ENCODE data around the gene CFHR1. TPM values are rescaled to one million over a fixed set of nuclear protein-coding genes. Genes with fewer than 3 reads are reported as not detected.
A peak's percentile ranks its signal among the peaks of the same experiment; 100 is the strongest.
"Not testable (repeated sequence)": the region's sequence is repeated elsewhere in the genome, so short reads cannot be mapped to it uniquely, and the experiment has no call there.

The CFHR1 gene
- 0.23 TPM in 1 of 2 replicates, not detected in the other for polyA plus RNA-seq (2014; cell fraction: cytosol; rRNA removed)
- polyA plus RNA-seq (2014; cell fraction: nucleus; rRNA removed) = not detected in 2 replicates

- not testable (repeated sequence) for DNase-seq (ENCODE audit: low spot score)
Observed at GRCh38 chr1:196819531-196819930, at the start of gene CFHR1. Gene CFHR1 (plus strand): TSS chr1:196819731. CDS start chr1:196819845, 114 bp downstream.

GRCh38 chr1:196769823-196770222 is 49.7 kb upstream of the CFHR1 start:
- not testable (repeated sequence) for DNase-seq (ENCODE audit: low spot score)

GRCh38 chr1:196773713-196774112 is 45.8 kb upstream of the CFHR1 start:
- DNase-seq (ENCODE audit: low spot score) = no peak

- no peak for DNase-seq (ENCODE audit: low spot score)
Observed at GRCh38 chr1:196774175-196774574, 45.4 kb upstream of the CFHR1 start.

DNA sequence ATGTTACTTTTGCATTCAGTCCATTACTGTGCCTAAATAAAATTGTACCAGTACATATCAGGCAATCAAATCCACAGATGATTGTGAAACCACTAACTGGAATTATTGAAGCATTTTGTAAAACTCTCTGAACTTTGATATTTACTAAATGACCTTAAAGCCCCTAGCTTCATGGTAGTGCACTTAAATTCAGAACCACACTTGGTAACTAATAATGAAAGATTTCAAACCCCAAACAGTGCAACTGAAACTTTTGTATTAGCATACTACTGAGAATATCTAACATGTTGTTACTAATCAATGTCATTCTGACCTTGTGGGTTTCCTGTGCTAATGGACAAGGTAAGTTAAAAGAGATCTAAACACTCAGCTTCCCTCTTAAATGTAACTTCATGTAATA is 44.9 kb upstream of the CFHR1 start, which contains the start of gene CFHR3:
CFHR3 (plus strand) TSS at position 238 of the 400 bp plus-strand sequence; CDS start at position 285, 47 bp downstream.
- DNase-seq (ENCODE audit: low spot score) = no peak

DNA sequence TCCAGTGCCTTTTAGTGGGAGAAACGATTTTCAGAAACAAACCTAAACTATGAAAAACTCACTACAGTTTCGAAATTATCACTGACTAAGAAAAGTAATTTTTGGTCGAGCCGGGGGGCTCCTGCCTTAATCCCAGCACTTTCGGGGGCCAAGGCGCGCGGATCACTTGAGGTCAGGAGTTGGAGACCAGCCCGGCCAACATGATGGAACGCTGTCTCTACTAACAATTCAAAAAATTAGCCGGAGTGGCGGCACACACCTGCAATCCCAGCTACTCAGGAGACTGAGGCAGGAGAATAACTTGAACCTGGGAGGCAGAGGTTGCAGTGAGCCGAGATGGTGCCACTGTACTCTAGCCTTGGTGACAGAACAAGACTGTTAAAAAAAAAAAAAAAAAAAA is 41.9 kb upstream of the CFHR1 start:
- DNase-seq (ENCODE audit: low spot score) = no peak

DNA sequence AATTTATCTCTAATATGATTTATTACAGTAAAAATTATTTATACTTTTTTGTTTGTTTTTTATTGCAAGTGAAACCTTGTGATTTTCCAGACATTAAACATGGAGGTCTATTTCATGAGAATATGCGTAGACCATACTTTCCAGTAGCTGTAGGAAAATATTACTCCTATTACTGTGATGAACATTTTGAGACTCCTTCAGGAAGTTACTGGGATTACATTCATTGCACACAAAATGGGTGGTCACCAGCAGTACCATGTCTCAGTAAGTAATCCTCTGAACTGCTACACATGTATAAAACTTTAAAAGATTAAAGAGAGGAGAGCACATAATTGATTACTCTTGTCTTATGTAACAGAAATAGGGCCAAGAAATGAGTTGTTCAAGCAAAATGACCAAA is 40.4 kb upstream of the CFHR1 start:
- no peak for DNase-seq (ENCODE audit: low spot score)

DNA sequence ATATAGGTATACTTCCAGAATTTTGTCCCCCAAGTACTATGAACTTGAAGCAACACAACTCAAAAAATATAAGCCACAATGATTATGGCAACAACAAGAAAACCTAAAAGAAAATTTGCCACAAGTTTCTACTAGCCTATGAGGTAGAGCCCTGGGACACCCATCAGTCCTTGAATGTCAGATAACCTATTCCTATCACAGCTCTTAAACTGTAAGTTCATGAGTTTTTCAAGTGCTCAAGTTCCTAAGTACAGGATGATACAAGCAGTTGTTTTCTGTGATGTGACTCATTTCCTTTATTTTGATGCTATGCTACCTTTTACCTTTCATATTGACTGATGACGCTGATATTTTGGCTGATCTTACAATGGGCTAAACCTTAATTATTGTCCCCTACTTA is 28.3 kb upstream of the CFHR1 start:
- DNase-seq (ENCODE audit: low spot score) = not testable (repeated sequence)

GRCh38 chr1:196794103-196794502 is 25.4 kb upstream of the CFHR1 start:
- peak; percentile 16 for DNase-seq (ENCODE audit: low spot score)

DNA sequence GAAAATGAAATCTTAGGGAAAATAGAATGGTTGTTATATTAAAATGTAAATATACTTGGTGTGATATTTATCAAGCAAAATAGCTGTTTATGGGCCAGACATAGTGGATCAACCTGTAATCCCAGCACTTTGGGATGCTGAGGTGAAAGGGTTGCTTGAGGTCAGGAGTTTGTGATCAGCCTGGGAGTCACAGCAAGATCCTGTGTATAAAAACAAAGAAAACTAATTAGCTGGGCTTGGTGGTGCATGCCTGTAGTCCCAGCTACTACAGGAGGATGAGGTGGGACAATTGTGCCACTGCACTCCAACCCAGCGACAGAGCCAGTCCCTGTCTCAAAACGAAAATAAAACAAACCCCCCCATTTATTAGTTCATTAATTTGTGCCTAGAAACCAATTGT is 21.6 kb upstream of the CFHR1 start:
- DNase-seq (ENCODE audit: low spot score) = no peak

DNA sequence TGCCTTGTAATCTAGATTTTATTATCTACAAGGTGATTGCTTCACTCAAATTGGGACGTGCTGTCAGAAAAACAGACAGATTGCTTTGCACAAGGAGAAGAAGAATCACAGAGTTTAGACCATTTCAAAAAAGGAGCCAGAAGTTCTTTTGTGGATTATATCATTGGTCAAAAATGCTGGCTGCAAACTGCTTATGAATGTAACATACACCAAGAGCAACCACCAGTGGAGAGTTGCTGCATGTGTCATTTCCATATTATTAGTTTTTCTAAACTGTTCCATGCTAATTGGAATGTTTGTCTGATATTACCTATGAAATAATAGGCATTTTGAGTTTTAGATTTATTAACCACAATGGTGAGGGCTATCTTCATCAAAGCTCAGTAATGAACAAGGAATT is 17.6 kb upstream of the CFHR1 start:
- DNase-seq (ENCODE audit: low spot score) = not testable (repeated sequence)

- no peak for DNase-seq (ENCODE audit: low spot score)
Observed at GRCh38 chr1:196808529-196809235, 10.8 kb upstream of the CFHR1 start.

DNA sequence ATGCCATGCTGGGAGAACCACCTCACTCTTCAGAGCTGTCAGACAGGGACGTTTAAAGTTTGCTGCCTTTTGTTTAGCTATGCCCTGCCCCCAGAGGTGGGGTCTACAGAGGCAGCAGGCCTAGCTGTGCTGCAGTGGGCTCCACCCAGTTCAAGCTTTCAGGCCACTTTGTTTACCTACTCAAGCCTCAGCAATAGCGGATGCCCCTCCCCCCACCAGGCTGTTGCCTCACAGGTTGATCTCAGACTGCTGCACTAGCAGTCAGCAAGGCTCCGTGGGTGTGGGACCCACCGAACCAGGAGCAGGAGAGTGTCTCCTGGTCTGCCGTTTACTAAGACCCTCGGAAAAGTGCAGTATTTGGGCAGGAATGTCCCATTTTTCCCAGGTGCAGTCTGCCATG is 2.1 kb upstream of the CFHR1 start:
- DNase-seq (ENCODE audit: low spot score) = not testable (repeated sequence)

DNA sequence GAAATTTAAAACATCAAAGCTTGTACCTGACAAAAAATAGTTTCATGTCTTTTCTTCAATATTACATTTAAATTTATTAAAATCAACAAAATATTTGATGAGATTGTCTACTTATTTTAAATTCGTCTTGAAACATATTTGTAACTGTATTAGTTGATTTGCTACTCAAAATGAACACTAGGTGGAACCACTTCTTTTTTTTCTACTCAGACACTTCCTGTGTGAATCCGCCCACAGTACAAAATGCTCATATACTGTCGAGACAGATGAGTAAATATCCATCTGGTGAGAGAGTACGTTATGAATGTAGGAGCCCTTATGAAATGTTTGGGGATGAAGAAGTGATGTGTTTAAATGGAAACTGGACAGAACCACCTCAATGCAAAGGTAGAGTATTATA is 8.3 kb downstream of the CFHR1 start:
- DNase-seq (ENCODE audit: low spot score) = peak; percentile 53

DNA sequence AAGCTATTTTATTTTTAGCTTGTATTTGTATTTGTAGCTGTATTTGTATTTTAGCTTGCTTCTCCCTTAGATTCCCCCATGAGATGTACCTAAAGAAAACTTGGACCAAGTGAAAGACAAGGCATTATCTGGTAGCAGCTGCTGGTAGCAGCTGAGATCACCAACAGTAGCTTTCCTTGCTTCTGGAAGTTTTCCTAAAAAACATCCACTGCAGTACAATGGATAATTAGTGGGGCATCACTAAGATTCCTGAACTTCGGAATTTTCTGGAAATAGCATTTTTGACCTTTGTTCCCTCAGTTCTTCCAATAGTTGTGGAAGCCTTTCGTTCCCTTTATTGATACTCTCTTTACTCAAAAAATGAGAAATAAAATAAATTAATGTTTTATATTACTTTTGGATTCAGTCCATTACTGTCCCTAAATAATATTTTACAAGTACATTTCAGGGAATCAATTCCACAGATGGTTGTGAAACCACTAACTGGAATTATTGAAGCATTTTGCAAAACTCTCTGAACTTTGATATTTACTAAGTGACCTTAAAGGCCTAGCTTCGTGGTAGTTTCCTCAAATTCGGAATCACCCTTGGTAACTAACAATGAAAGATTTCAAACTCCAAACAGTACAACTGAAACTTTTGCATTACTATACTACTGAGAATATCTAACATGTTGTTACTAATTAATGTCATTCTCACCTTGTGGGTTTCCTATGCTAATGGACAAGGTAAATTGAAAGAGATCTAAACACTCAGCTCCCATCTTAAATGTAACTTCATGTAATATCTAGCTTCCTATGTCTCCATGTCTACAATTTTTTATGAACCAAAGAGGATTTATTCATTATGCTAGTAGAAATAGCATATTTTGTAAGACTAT is 30.3 kb downstream of the CFHR1 start:
- DNase-seq (ENCODE audit: low spot score) = not testable (repeated sequence)

DNA sequence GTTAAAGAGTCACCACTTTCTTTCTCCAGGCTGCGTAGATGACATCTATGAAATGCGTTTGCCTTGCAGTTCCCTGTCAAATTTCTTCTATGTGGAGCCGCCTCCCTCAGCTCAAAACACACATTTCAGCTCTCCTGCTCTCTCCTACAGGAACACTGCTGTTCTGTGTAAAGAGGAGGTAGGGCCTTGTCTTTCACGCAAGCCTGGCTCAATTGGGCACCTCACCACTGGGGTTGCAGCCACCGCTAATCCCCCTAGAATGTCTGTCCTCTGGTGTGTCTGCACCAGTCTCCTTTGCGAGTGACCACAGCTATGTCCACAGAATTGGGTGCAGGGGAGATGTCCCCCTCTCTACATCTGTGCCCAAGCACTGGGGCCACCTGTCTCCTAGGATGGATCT is 36.5 kb downstream of the CFHR1 start:
- DNase-seq (ENCODE audit: low spot score) = no peak

DNA sequence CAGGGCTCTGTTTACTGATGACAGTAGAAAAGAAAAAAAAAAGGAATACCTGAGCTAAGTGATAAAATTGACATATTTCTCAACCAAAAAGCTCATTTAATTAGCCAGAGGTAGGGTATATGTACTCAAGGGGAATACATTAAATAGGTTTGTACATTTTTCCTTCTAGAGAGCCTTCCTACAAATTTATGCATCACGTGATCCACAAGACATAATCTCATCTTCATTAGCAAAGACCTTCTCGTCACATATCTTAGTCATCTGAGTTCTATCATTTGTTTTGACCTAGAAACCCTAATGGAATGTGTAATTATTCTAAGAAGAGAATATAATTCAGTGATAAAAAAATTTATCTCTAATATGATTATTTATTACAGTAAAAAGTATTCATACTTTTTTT is 37.7 kb downstream of the CFHR1 start:
- DNase-seq (ENCODE audit: low spot score) = no peak

DNA sequence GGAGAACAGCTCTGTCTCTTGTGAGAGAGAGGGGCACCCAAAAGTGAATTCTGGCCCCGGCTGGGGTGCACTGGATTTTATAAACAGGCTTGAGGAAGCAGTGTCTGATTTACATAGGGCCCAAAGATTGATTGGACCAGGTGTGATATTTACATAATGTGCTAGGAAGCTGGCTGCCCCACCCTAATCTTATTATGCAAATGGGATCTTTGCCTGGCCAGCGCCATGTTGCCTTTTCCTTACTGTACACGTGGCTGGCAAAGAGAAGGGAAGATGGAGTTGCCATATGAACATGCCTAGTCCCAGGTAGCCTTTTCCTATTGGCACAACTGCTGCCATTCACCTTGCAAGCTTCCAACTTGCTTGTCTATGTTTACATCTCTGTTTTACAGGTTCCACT is 39.3 kb downstream of the CFHR1 start:
- DNase-seq (ENCODE audit: low spot score) = no peak

DNA sequence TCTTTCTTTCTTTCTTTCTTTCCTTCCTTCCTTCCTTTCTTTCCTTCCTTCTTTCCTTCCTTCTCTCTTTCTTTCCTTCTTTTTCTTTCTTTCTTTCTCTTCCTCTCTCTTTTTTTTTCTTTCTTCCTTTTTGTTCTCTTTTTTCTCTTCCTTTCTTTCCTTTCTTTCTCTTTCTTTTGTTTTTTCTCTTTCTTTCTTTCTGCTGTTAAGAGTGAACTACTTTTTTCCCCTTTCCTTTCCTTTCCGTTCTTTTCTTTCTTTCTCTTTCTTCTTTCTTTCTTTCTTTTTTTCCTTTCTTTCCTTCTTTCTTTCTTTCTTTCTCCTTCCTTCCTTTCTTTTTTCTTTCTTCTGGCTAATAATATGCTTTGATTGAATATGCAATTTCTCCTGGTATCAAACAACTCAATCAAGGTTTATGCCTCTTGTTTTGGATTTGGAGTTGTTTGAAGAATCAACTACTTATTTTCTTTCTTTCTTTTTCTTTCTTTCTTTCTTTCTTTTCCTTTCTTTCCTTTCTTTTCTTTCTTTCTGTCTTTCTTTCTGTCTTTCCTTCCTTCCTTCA is 40.9 kb downstream of the CFHR1 start:
- DNase-seq (ENCODE audit: low spot score) = no peak

GRCh38 chr1:196861429-196861828 is 41.9 kb downstream of the CFHR1 start:
- no peak for DNase-seq (ENCODE audit: low spot score)

GRCh38 chr1:196866974-196867373 is 47.4 kb downstream of the CFHR1 start:
- no peak for DNase-seq (ENCODE audit: low spot score)

DNA sequence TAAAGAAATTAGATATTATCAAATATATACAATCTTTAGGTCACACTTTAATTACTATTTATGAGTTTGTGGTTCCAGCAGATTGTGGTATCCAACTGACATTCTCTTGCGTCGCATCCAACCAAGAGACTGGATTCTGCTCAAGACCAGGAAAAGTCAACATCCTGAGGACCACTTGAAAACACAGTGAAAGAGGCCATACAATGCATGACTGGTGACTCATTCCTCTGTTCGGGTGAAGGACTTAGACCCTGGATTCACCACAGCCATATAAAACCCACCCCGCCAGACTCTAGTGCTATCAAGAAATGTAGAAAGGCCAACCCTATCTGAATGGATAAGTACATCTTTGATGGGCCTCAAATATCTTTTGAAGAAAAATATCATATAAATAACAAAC is 53.9 kb downstream of the CFHR1 start:
- no peak for DNase-seq (ENCODE audit: low spot score)

All from SK-N-DZ (cell line).